ENCODE results near the gene CHPF. TPM values are rescaled to one million over a fixed set of nuclear protein-coding genes. Genes with fewer than 3 reads are reported as not detected.

CHPF gene
- total RNA-seq, 1 experiment from 2014 or later: 228 TPM

GRCh38 chr2:219525533-219526232 lies 17.9 kb downstream of the CHPF start:
- no peak for ATAC-seq
- H3K36me3 ChIP-seq (ENCODE audit: control insufficient read depth in 1 of 2, insufficient read depth in 2 of 2, low read length in 2 of 2): no peaks in the 10 kb centered on the region
- no peaks in the 10 kb centered on the region for H4K20me1 ChIP-seq (ENCODE audit: insufficient read depth)
- ChIA-PET CTCF (interaction anchor here (1.7 to 7.7 kb wide), 3 partner anchors 27 to 123 kb away, joined by 6 to 109 read pairs (median 103); partner anchors contain the start of gene GMPPA), RAD21 (ENCODE audit: low non-redundant PET in 1 of 2, low total read pairs in 2 of 2, uncharacterized antibody in 2 of 2, unreplicated experiment in 2 of 2) (no interaction called here), POLR2A (no interaction called here)
- BruUV-seq (replicated peaks): no TSS peak
- H3K4me3 ChIP-seq (replicated peaks in 1 of 2; ENCODE audit: low read depth in 1 of 2, low read length in 2 of 2): no peak overlapping the region
- TF ChIP-seq EZH2 (IDR thresholded peaks at IDR 0.05): no peak
- no peak for TF ChIP-seq ZFX (IDR thresholded peaks at IDR 0.05)
- no peak for TF ChIP-seq SP1 (IDR thresholded peaks at IDR 0.05; ENCODE audit: low read depth)
- no peak for TF ChIP-seq CTCF (IDR thresholded peaks at IDR 0.05 in 2 of 3, conservative IDR thresholded peaks at IDR 0.05 in 1 of 3; ENCODE audit: borderline replicate concordance in 1 of 3, insufficient read depth in 1 of 3, low read depth in 2 of 3, low read length in 2 of 3)
- no peak for TF ChIP-seq RAD21 (IDR thresholded peaks at IDR 0.05; ENCODE audit: low read depth)
- TF ChIP-seq, protein P1, sequence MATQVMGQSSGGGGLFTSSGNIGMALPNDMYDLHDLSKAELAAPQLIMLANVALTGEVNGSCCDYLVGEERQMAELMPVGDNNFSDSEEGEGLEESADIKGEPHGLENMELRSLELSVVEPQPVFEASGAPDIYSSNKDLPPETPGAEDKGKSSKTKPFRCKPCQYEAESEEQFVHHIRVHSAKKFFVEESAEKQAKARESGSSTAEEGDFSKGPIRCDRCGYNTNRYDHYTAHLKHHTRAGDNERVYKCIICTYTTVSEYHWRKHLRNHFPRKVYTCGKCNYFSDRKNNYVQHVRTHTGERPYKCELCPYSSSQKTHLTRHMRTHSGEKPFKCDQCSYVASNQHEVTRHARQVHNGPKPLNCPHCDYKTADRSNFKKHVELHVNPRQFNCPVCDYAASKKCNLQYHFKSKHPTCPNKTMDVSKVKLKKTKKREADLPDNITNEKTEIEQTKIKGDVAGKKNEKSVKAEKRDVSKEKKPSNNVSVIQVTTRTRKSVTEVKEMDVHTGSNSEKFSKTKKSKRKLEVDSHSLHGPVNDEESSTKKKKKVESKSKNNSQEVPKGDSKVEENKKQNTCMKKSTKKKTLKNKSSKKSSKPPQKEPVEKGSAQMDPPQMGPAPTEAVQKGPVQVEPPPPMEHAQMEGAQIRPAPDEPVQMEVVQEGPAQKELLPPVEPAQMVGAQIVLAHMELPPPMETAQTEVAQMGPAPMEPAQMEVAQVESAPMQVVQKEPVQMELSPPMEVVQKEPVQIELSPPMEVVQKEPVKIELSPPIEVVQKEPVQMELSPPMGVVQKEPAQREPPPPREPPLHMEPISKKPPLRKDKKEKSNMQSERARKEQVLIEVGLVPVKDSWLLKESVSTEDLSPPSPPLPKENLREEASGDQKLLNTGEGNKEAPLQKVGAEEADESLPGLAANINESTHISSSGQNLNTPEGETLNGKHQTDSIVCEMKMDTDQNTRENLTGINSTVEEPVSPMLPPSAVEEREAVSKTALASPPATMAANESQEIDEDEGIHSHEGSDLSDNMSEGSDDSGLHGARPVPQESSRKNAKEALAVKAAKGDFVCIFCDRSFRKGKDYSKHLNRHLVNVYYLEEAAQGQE (IDR thresholded peaks at IDR 0.05; ENCODE audit: low read depth): no peak
- no peak for TF ChIP-seq TCF7L2 (IDR thresholded peaks at IDR 0.05; ENCODE audit: borderline replicate concordance, extremely low read depth, insufficient read depth, insufficient read length)
- TF ChIP-seq, protein P2, sequence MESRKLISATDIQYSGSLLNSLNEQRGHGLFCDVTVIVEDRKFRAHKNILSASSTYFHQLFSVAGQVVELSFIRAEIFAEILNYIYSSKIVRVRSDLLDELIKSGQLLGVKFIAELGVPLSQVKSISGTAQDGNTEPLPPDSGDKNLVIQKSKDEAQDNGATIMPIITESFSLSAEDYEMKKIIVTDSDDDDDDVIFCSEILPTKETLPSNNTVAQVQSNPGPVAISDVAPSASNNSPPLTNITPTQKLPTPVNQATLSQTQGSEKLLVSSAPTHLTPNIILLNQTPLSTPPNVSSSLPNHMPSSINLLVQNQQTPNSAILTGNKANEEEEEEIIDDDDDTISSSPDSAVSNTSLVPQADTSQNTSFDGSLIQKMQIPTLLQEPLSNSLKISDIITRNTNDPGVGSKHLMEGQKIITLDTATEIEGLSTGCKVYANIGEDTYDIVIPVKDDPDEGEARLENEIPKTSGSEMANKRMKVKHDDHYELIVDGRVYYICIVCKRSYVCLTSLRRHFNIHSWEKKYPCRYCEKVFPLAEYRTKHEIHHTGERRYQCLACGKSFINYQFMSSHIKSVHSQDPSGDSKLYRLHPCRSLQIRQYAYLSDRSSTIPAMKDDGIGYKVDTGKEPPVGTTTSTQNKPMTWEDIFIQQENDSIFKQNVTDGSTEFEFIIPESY (IDR thresholded peaks at IDR 0.05; ENCODE audit: extremely low read depth, insufficient replicate concordance, low read length): no peak
- TF ChIP-seq SRF (IDR thresholded peaks at IDR 0.05; ENCODE audit: low read depth): no peak
- TF ChIP-seq CEBPB (IDR thresholded peaks at IDR 0.05; ENCODE audit: low read depth): no peak
- TF ChIP-seq EGR1 (IDR thresholded peaks at IDR 0.05; ENCODE audit: low read depth): no peak
- no peak for TF ChIP-seq ELF1 (IDR thresholded peaks at IDR 0.05; ENCODE audit: borderline replicate concordance, low read depth)
- TF ChIP-seq ZNF274 (IDR thresholded peaks at IDR 0.05; ENCODE audit: low read depth, low read length): no peak
- no peak for TF ChIP-seq CBX3 (IDR thresholded peaks at IDR 0.05; ENCODE audit: low read depth)
- no peak for DNase-seq (ENCODE audit: low read depth, low spot score)
- no peaks in the 10 kb centered on the region for H3K27me3 ChIP-seq (ENCODE audit: insufficient read depth, low read length)
- H3K79me2 ChIP-seq (ENCODE audit: insufficient read depth, low read length): no peaks in the 10 kb centered on the region
- intact Hi-C loops (cut with micrococcal nuclease): no loop called here
- no peak overlapping the region for H3K9ac ChIP-seq (ENCODE audit: low read length)
- H3K27ac ChIP-seq (ENCODE audit: low read depth, low read length): no peak overlapping the region
- H3K9me3 ChIP-seq (ENCODE audit: control insufficient read depth in 1 of 2, insufficient read depth in 1 of 2, low read depth in 1 of 2, low read length in 2 of 2): no peaks in the 10 kb centered on the region
- H3K9me2 ChIP-seq (ENCODE audit: insufficient read depth): no peaks in the 10 kb centered on the region
- no peak overlapping the region for H2AFZ ChIP-seq (ENCODE audit: low read depth, low read length, poor library complexity, severe bottlenecking)
- no peak overlapping the region for H3K4me2 ChIP-seq (ENCODE audit: low read length)
- peaks cover 36 to 69% of the 10 kb centered on the region in 2 experiments for H3K4me1 ChIP-seq (ENCODE audit: control insufficient read depth in 1 of 2, insufficient read depth in 2 of 2, low read length in 2 of 2)

All from HCT116 (cell line).